NCI-H1092 treated with DMSO at 0.1 percent for 48 hours (cell line): ENCODE data around the gene VPS13D.
"Not testable (repeated sequence)": the region's sequence is repeated elsewhere in the genome, so short reads cannot be mapped to it uniquely, and the experiment has no call there.

Source experiments
- DNase-seq: peaks from one replicate; lab custom pipeline; 2025; lab: John Stamatoyannopoulos, UW

The VPS13D gene

GRCh38 chr1:12294076-12294475 lies 64.2 kb downstream of the VPS13D start:
- DNase-seq: no peak

- no peak for DNase-seq
Observed at GRCh38 chr1:12296016-12296415, 66.2 kb downstream of the VPS13D start.

GRCh38 chr1:12296623-12297022 lies 66.8 kb downstream of the VPS13D start:
- DNase-seq: no peak

- DNase-seq: no peak
Observed at GRCh38 chr1:12300706-12301105, 70.9 kb downstream of the VPS13D start.

GRCh38 chr1:12301518-12302237 lies 71.8 kb downstream of the VPS13D start:
- no peak for DNase-seq

GRCh38 chr1:12302798-12303447 lies 73.1 kb downstream of the VPS13D start:
- no peak for DNase-seq

GRCh38 chr1:12305377-12305776 lies 75.5 kb downstream of the VPS13D start:
- DNase-seq: no peak

- no peak for DNase-seq
Observed at GRCh38 chr1:12309783-12310742, 80.2 kb downstream of the VPS13D start.

- peak; percentile 73 for DNase-seq
Observed at GRCh38 chr1:12314333-12314903, 84.6 kb downstream of the VPS13D start.

- no peak for DNase-seq
Observed at GRCh38 chr1:12315146-12315545, 85.3 kb downstream of the VPS13D start.

GRCh38 chr1:12316331-12316730 lies 86.5 kb downstream of the VPS13D start:
- DNase-seq: no peak

- DNase-seq: no peak
Observed at GRCh38 chr1:12320486-12320885, 90.7 kb downstream of the VPS13D start.

- no peak for DNase-seq
Observed at GRCh38 chr1:12324423-12324822, 94.6 kb downstream of the VPS13D start.

GRCh38 chr1:12324973-12325372 lies 95.1 kb downstream of the VPS13D start:
- not testable (repeated sequence) for DNase-seq

GRCh38 chr1:12326986-12327385 lies 97.2 kb downstream of the VPS13D start:
- no peak for DNase-seq

- no peak for DNase-seq
Observed at GRCh38 chr1:12327566-12327965, 97.7 kb downstream of the VPS13D start.

- DNase-seq: no peak
Observed at GRCh38 chr1:12333036-12333785, 103.4 kb downstream of the VPS13D start.

- no peak for DNase-seq
Observed at GRCh38 chr1:12335815-12336214, 106.0 kb downstream of the VPS13D start.

- DNase-seq: no peak
Observed at GRCh38 chr1:12336413-12336812, 106.6 kb downstream of the VPS13D start.

- DNase-seq: peak; percentile 25
Observed at GRCh38 chr1:12338017-12338416, 108.2 kb downstream of the VPS13D start.

- DNase-seq: no peak
Observed at GRCh38 chr1:12338823-12339222, 109.0 kb downstream of the VPS13D start.
